GM19193 (cell line): ENCODE results near the gene LRP1B.

Experiments used
- POLR2A ChIP-seq: IDR thresholded peaks from 4 replicates; pipeline ENCODE4 v1.6.1; 2011; ENCODE audit not compliant: insufficient read depth, insufficient read length; ENCODE audit errors: extremely low read depth

LRP1B gene

DNA sequence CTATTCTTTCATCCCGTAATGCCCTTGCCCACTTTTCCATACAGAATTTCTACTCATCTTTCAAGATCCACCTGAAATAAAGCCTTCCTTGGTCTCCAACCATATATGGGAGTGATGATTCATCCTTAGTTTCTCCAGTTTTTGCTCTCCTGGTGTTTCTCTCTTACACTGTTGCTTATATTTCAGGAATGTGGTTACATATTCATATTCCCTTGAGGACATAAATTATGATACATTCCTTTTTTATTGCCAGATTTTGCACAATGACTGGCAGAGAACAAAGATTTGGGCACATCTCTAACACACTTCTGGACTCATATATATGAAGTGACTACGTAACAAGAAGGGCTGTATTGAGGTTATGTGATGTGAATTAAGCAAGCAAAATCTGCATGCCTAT, 1777.3 kb downstream of the LRP1B start:
- no peak for TF ChIP-seq POLR2A

DNA sequence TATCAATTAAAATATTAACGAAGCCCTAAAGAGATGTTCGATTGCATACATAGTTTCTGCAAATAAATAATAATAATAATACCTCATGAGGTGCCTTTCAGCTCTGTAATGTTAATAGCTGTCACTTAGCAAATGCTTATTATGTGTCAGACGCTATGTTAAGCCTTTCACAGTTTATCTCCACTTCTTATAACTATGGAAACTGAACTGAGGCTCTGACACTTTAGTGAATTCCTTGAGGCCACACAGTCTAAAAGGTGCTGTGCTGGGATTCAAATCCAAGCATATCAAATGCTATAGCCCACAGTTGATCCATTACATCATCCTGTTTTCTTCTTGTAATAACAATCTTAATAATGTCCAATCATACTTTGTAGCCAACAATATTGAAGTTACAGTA, 1779.1 kb downstream of the LRP1B start:
- no peak for TF ChIP-seq POLR2A

DNA sequence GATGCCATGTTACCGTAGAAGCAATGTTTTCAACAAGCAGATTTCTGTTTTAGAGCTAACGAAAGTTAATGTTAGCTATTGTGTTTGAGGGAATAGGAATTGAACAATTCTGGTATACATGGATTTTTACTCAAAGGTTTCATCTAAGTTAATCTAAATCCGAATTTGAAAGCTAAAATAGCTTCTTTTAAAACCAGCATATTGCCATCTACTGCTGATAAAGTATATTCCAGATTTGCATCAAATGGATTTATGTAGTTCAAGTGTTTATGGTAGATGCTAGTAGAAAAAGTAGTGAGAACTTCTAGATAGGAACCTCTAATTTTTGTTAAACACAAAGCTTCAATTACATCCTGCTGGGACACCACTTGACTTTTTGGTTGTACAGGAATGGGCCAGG, 1781.1 kb downstream of the LRP1B start:
- TF ChIP-seq POLR2A: no peak

DNA sequence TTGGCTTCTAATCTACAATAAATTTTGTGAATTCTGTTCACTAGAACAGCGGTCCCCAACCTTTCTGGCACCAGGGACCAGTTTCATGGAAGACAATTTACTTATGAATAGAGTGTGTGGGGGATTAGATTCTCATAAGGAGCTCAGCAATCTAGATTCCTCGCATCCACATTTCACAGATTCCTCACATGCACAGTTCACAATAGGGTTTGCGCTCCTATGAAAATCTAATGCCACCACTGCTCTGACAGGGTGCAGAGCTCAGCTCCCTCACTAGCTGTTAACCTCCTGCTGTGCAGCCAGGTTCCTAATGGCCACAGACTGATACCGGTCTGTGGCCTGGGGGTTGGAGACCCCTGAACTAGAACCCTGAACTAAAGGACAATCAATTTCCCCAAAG, 1782.0 kb downstream of the LRP1B start:
- no peak for TF ChIP-seq POLR2A

DNA sequence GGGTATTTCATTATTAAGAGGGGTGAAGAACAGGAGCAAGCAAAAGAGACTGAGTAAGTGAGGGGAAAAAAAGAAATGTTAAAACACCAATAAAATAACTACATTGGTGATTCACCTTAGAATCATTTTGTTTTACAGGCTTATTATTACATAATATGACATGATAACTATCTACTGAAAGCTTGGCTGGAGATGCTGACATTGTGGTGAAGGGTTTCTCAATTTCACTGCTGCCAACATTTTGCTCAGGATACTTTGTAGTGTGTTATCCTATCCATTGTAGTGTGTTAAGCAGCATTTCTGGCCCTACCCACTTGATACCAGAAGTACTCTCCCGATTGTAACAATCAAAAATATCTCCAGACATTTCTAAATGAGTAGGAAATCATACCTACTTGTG, 1786.0 kb downstream of the LRP1B start:
- TF ChIP-seq POLR2A: no peak

DNA sequence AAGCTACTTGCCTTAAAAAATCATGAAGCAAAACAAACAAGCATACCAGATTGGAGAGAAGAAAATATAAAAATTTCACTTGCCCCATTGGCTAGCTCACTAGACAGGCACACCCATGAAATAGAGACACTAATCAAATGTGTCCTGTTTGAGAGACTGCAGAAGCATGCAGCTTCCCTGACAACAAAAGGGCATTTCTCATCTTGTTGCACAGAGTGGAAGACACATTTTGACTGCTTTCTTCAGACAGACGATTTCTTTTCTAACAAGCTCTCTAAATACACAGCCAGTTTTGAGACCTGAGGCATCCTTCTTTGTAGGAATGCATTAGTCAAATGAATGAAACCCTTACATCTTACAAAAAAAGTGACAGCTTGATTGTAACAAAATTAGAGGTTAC, 1792.0 kb downstream of the LRP1B start:
- no peak for TF ChIP-seq POLR2A

DNA sequence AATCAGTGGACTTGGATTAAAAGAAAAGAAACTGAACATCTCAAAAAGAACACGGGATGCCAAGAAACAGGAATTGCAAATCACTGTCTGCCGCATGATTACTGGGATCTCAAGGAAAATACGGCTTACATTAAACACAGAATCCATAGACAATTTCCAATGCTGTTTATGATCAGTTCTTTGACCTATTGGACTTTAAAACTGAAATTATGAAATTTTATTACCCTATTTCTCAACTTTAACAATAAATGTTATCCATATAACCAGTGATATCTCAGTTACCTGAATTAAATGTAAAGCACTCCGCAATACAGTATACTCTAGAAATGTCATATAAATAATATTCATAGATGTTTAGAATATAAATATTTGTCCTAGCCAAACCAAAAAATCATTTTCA, 1793.8 kb downstream of the LRP1B start:
- TF ChIP-seq POLR2A: no peak

DNA sequence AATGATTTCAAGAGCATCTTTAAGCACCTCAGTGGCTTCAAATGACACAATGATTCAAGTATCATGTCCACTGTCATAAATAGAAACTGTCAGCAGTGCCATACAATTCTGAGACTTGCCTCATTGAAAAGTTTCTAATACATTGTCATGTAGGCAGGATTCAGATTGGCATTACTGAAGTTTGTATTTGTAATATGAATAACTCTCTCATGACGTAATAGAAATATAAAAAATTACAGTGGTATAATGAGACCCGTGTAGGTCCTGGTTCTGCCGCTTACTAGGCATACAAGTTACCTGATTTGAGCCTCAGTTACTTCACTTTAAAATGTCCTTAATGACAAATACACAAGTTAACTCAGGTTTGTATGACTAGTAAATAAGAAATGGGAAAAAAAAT, 1814.5 kb downstream of the LRP1B start:
- TF ChIP-seq POLR2A: no peak

DNA sequence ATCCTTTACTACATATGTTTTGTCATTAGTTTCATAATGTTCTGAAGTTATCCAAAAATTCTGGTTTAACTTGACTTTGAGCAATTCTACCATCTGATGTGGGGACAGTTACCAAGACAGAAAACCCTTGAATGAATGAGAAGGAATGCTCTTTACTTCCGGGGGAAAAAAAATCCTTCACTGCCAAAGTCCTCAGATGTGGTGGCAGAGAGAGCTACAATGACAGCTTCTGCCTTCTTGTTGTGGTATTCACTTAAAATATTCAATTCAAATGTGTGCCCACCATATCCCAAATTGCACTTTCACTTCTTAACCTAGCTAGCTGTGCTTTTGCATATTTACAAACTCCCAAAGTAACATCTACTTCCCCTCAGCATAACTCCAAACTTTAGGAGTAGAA, 1818.9 kb downstream of the LRP1B start:
- TF ChIP-seq POLR2A: no peak

DNA sequence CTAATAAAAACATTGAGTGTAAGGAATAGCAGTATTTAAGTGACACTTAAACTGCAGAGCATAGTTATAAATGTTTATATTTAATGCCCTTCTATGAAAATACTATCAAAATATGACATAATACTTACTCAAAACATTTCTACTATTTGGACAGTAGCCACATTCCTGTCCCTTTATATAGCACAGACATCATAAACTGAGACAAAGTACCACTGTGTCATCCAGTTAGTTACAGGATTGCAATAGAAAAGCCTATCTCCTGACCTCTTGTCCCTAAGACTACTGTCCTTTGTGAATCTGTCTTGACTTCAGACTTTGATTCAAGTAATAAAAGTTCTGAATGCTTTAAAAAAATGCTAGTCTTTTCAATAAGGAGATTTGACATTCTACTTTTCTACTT, 1822.1 kb downstream of the LRP1B start:
- TF ChIP-seq POLR2A: no peak

DNA sequence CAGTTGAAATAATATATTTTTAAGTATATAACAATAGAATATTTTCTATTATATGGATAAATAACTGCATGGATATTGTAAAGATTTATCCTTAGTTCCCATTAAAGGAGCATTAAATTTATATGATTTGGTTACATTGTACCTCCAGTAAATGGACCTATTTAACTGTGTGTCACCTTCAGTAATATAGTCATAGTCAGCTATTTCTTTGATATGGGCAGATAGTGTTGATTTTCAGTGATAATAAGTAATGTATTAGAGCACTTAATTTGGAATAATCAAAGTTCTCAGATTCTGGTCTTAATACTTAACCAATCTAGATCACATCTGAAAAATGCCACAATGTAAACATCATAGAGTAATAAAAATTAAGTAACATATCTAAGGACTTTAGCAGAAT, 1823.3 kb downstream of the LRP1B start:
- TF ChIP-seq POLR2A: no peak

DNA sequence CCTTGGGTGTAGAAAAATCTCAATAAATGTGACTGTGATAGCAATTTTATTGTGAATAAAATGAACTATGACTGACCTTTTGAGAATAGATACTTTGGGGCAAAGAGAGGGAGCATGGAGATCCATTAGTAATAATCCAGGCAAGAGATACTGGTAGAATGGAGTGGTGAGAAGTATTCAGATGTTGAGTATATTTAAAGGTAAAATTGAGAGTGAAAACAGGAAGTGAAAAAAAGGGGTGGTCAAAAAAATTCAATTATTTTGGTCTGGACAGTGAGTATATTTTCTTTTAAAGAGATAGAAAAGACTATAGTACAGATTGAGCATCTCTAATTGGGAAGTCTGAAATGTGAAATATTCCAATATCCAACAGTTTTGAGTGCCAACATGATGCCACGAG, 1835.0 kb downstream of the LRP1B start:
- TF ChIP-seq POLR2A: no peak

DNA sequence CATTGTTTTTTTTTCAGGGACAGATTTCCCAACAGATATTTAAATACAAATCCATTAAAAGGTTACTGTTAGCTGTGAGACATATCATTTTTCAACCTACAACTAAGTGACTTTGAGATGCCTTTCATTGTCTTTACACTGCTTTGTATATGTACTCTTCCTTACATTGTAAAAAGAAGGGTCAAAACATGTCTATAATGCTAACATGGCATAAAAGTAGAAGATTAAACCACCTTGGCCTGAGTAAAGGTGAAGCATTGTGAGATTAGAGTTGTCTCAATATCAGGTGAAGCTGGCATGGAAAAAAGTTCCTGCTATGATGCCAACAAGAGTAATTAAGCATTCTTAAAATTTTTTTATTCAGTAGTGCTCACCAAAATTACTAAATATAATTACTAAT, 1842.1 kb downstream of the LRP1B start:
- TF ChIP-seq POLR2A: no peak

DNA sequence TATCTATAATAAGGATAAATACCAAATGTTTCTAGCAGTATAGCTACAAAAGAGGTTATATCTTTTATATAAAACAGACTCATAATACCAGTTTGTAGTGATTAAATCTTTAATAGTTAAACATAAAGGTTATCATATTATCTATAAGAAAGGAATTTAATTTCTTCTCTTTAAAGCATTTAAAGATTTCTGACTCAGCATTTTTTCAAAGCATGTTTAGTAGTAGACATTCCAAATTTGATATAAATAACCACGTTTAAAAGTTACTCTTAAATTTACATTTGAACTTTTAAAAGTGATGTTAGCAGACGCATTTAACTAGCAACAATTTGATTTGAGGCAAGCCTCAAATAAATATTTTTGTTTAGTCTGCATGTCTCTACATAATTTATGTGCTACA, 1842.6 kb downstream of the LRP1B start:
- no peak for TF ChIP-seq POLR2A

DNA sequence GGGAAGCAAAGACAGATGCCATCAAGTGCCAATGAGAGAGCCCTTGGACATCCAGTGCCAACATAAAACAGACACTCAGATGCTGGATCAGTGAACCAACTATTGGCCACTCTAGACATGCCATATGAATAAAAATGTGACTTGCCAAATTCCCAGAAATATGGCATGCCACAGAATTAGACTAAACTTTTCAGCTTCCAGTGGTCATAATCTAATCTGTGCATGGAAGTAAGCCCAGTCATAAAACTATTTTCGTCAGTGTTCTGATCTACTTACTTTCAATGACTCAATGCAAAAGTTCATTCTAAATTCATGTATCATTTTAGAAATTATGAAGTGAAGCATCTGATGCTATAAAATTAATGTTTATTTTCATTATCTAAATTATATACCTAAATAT, 1844.4 kb downstream of the LRP1B start:
- TF ChIP-seq POLR2A: no peak

DNA sequence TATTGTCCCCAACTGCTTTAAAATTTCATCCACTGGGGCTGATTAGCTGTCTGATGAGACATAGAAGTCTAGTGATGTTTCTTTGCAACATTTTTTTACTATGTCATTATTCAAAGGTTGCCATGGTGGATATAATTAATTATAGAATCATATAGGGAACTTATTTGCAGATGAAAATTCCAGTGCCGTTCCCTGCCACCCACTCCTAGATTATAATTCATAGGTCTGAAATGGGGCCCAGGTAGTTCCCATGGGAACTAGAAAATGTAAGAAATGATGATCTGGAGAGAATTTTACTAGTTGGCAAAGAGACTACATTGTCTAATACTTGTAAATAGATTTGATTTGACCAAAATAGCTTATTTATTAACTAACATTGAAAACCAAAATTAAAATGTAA, 1854.2 kb downstream of the LRP1B start:
- no peak for TF ChIP-seq POLR2A

DNA sequence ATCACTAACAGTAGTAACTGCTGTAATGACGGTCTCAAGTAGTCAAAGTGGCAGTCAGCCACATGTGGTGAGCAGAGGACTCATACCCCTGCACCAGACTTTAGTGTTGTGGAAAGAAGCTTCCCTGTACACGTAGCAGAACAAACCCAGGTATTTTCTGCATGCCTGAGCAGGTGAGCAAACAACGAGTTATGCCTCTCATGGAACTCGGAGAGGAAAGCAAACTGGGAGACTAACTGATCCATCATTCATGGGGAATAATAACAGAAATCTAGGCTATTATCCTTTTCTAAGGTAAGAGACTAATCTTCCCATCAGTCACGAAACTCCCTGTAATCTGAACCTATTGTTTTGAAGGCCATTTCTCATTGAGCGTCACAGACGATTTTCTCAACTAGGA, 1855.4 kb downstream of the LRP1B start:
- no peak for TF ChIP-seq POLR2A

DNA sequence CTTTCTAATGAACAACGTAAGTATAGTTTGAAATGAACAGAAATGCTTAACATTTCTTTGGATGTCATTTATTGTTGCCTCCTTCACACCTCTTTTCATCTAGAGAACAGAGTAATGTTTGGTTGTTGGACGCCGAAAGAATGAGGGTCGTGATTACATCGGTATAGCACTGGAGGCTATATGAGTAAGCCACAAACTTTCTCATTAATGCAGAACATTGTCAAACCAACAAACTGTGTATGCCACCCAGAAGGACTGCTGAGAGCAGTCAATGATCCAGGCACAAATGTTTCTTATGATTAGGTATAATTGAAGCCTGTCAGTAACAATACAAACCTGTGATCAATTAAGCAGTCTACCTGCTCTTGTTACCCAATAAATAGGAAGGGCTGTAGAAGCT, 1855.9 kb downstream of the LRP1B start:
- TF ChIP-seq POLR2A: no peak
